GM23338 (cell line): ENCODE measurements around the gene DNASE1L1. TPM values are rescaled to one million over a fixed set of nuclear protein-coding genes. Genes with fewer than 3 reads are reported as not detected.

Experiments used
- ATAC-seq: fragments of 200-7000 bp; cut with Tn5 transposase; 3 replicates; pipeline ENCODE4 v1.9.1; 2020
- DNase-seq: peaks from one replicate; pipeline ENCODE4 v3.0.0-alpha.2; 2015; ENCODE audit warnings: low spot score
- H2AFZ ChIP-seq: fragments of 200-600 bp; sonication (generic); 2 replicates; pipeline ENCODE4 v1.8.0; 2016; ENCODE audit warnings: antibody characterized with exemption, mild to moderate bottlenecking, moderate library complexity
- H3F3A ChIP-seq: fragments of 200-600 bp; sonication (generic); replicated peaks from 2 replicates; pipeline ENCODE4 v1.8.0; 2017; ENCODE audit warnings: antibody characterized with exemption, mixed run types, low read depth
- H3K27ac ChIP-seq: fragments of 200-600 bp; sonication (generic); 2 replicates; pipeline ENCODE4 v1.6.1; 2016; ENCODE audit warnings: low read depth
- H3K27me3 ChIP-seq: fragments of 200-600 bp; sonication (generic); 2 replicates; pipeline ENCODE4 v1.8.0; 2016; ENCODE audit warnings: mild to moderate bottlenecking, mixed run types, moderate library complexity; ENCODE audit not compliant: insufficient read depth
- H3K36me3 ChIP-seq: fragments of 200-600 bp; sonication (generic); 2 replicates; pipeline ENCODE4 v1.8.0; 2016; ENCODE audit warnings: mild to moderate bottlenecking; ENCODE audit not compliant: insufficient read depth
- H3K4me1 ChIP-seq: fragments of 200-600 bp; sonication (generic); 2 replicates; pipeline ENCODE4 v1.8.0; 2016; ENCODE audit warnings: mild to moderate bottlenecking, moderate library complexity; ENCODE audit not compliant: insufficient read depth
- H3K4me2 ChIP-seq: fragments of 200-600 bp; sonication (generic); 2 replicates; pipeline ENCODE4 v1.7.1; 2017; ENCODE audit warnings: mixed run types
- H3K4me3 ChIP-seq: fragments of 200-600 bp; sonication (generic); 2 replicates; pipeline ENCODE4 v1.6.1; 2016; ENCODE audit warnings: mixed run types
- H3K79me2 ChIP-seq: fragments of 200-600 bp; sonication (generic); replicated peaks from 2 replicates; pipeline ENCODE4 v1.8.0; 2017; ENCODE audit warnings: mild to moderate bottlenecking; ENCODE audit not compliant: insufficient read depth
- H3K9me2 ChIP-seq: fragments of 200-600 bp; sonication (generic); 2 replicates; pipeline ENCODE4 v1.8.0; 2017; ENCODE audit not compliant: insufficient read depth
- H4K20me1 ChIP-seq: fragments of 200-600 bp; sonication (generic); replicated peaks from 2 replicates; pipeline ENCODE4 v1.8.0; 2017; ENCODE audit warnings: mild to moderate bottlenecking; ENCODE audit not compliant: insufficient read depth
- H3K27ac Mint-ChIP-seq: 2 replicates; pipeline ENCODE4 v1.8.0; 2020; ENCODE audit warnings: inconsistent platforms, mild to moderate bottlenecking, moderate library complexity, mixed read lengths
- H3K27me3 Mint-ChIP-seq: 3 replicates; pipeline ENCODE4 v1.8.0; 2022; ENCODE audit warnings: low read depth, mild to moderate bottlenecking, moderate library complexity, mixed read lengths, inconsistent platforms; ENCODE audit not compliant: insufficient read depth, poor library complexity
- H3K36me3 Mint-ChIP-seq: 3 replicates; pipeline ENCODE4 v1.8.0; 2021; ENCODE audit warnings: low read depth, mild to moderate bottlenecking, inconsistent platforms, moderate library complexity, mixed read lengths
- H3K4me1 Mint-ChIP-seq: 3 replicates; pipeline ENCODE4 v1.8.0; 2020; ENCODE audit warnings: mild to moderate bottlenecking, inconsistent platforms, mixed read lengths
- H3K4me3 Mint-ChIP-seq: 3 replicates; pipeline ENCODE4 v1.8.0; 2021; ENCODE audit warnings: moderate library complexity, mild to moderate bottlenecking, inconsistent platforms, mixed read lengths
- H3K9me3 Mint-ChIP-seq: 3 replicates; pipeline ENCODE4 v1.8.0; 2020; ENCODE audit warnings: moderate library complexity, mild to moderate bottlenecking, inconsistent platforms, mixed read lengths
- CREB1 ChIP-seq: fragments of 250-450 bp; sonication (Bioruptor Pico); IDR thresholded peaks from 2 replicates; pipeline ENCODE4 v1.5.0; 2020; ENCODE audit warnings: low read depth, mild to moderate bottlenecking, moderate library complexity
- ETS1 ChIP-seq: IDR thresholded peaks from 2 replicates; pipeline ENCODE4 v1.6.1; 2016; ENCODE audit warnings: antibody characterized with exemption
- EZH2 ChIP-seq: fragments of 200-600 bp; sonication (generic); IDR thresholded peaks from one replicate; pipeline ENCODE4 v1.8.0; 2017; ENCODE audit warnings: antibody characterized with exemption, mild to moderate bottlenecking, low read depth; ENCODE audit not compliant: unreplicated experiment
- EZH2phosphoT487 ChIP-seq: fragments of 200-600 bp; sonication (generic); IDR thresholded peaks from one replicate; pipeline ENCODE4 v1.8.1; 2018; ENCODE audit warnings: antibody characterized with exemption; ENCODE audit not compliant: unreplicated experiment
- JUNB ChIP-seq: IDR thresholded peaks from one replicate; pipeline ENCODE4 v1.6.1; 2016; ENCODE audit warnings: antibody characterized with exemption; ENCODE audit not compliant: unreplicated experiment
- POLR2AphosphoS5 ChIP-seq: IDR thresholded peaks from 2 replicates; pipeline ENCODE4 v1.6.1; 2016; ENCODE audit warnings: antibody characterized with exemption, low read depth
- STAT1 ChIP-seq: IDR thresholded peaks from one replicate; pipeline ENCODE4 v1.6.1; 2016; ENCODE audit warnings: antibody characterized with exemption; ENCODE audit not compliant: unreplicated experiment
- ZNF114 ChIP-seq: fragments of 250-450 bp; sonication (Bioruptor Pico); IDR thresholded peaks from 2 replicates; pipeline ENCODE4 v1.5.0; 2020; ENCODE audit warnings: mild to moderate bottlenecking, moderate library complexity
- ZNF462 ChIP-seq: fragments of 250-450 bp; sonication (Bioruptor Pico); IDR thresholded peaks from 2 replicates; pipeline ENCODE4 v1.5.0; 2020; ENCODE audit warnings: mild to moderate bottlenecking, moderate library complexity
- polyA plus RNA-seq: library from polyadenylated mRNA; unstranded; fragments of >200 nt; fragmentation: Nextera tagmentation; extraction: Ambion mirVana; gene quantifications from 2 replicates; pipeline ENCODE4 v1.2.1, GENCODE V29; 2016
- total RNA-seq: library from RNA; depleted of rRNA; stranded (reverse); fragments of >200 nt; shearing (Covaris generic); gene quantifications from 2 replicates; pipeline ENCODE4 v1.2.3, GENCODE V29; 2014
- TF ChIP-seq, protein P1 (sequence below), 2 experiments: fragments of 200-600 bp in 1 of 2; sonication (generic) in 1 of 2; conservative IDR thresholded peaks; 2 replicates each; pipeline versions ENCODE4 v1.5.1 to v1.6.1; 2016 to 2017; ENCODE audit warnings: antibody characterized with exemption in 2 of 2, low read depth in 2 of 2, mild to moderate bottlenecking in 2 of 2, moderate library complexity in 1 of 2

Gene DNASE1L1
- total and polyA plus RNA-seq, 2 experiments from 2014 or later = 3.3 to 16.1 TPM

- H2AFZ ChIP-seq = no peak overlapping the region
- H3K9me3 Mint-ChIP-seq = no peaks in the 10 kb centered on the region
Observed at GRCh38 chrX:154413142-154413541, 4.1 kb upstream of the DNASE1L1 start.

More at GRCh38 chrX:154413142-154413541, 4.1 kb upstream of the DNASE1L1 start:
- H3K4me3 Mint-ChIP-seq = no peak overlapping the region; the same call in 2 of the 3 replicates
- Histone ChIP-seq H3K4me3 (no peak overlapping the region), H3K27me3 (no peaks in the 10 kb centered on the region), H3K4me1 (peaks cover 8% of the 10 kb centered on the region; the same call in 1 of the 2 replicates), H3K27ac (no peak overlapping the region), H4K20me1 (no peaks in the 10 kb centered on the region), H3K36me3 (no peaks in the 10 kb centered on the region), H3F3A (no peaks in the 10 kb centered on the region), H3K79me2 (no peaks in the 10 kb centered on the region), H3K9me2 (no peaks in the 10 kb centered on the region), H3K4me2 (no peak overlapping the region)
- peaks cover 8% of the 10 kb centered on the region for H3K27me3 Mint-ChIP-seq
- peaks cover 12% of the 10 kb centered on the region for H3K4me1 Mint-ChIP-seq
- ATAC-seq = no peak
- TF ChIP-seq EZH2phosphoT487 (no peak), STAT1 (no peak), ZNF462 (no peak), EZH2 (no peak), JUNB (no peak), ETS1 (no peak), POLR2AphosphoS5 (no peak), CREB1 (CRISPR knock-in tag) (no peak), ZNF114 (no peak)
- TF ChIP-seq, protein P1, sequence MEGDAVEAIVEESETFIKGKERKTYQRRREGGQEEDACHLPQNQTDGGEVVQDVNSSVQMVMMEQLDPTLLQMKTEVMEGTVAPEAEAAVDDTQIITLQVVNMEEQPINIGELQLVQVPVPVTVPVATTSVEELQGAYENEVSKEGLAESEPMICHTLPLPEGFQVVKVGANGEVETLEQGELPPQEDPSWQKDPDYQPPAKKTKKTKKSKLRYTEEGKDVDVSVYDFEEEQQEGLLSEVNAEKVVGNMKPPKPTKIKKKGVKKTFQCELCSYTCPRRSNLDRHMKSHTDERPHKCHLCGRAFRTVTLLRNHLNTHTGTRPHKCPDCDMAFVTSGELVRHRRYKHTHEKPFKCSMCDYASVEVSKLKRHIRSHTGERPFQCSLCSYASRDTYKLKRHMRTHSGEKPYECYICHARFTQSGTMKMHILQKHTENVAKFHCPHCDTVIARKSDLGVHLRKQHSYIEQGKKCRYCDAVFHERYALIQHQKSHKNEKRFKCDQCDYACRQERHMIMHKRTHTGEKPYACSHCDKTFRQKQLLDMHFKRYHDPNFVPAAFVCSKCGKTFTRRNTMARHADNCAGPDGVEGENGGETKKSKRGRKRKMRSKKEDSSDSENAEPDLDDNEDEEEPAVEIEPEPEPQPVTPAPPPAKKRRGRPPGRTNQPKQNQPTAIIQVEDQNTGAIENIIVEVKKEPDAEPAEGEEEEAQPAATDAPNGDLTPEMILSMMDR (conservative IDR thresholded peaks at IDR 0.05; ENCODE audit: low read depth in 2 of 2) = no peak
- H3K27ac Mint-ChIP-seq = no peak overlapping the region
- DNase-seq = no peak
- H3K36me3 Mint-ChIP-seq = peaks cover 5% of the 10 kb centered on the region
